SJCRH30 (cell line): ENCODE measurements around the gene PLA2G12B. TPM values are rescaled to one million over a fixed set of nuclear protein-coding genes. Genes with fewer than 3 reads are reported as not detected.

Experiments
- DNase-seq, 2 experiments: peaks; one replicate each; pipeline ENCODE4 v3.0.0-alpha.2; 2015 to 2020
- H3K27ac ChIP-seq: fragments of 250-450 bp; sonication (Bioruptor Pico); 2 replicates; pipeline ENCODE4 v1.5.1; 2020; ENCODE audit warnings: mild to moderate bottlenecking, moderate library complexity
- H3K27me3 ChIP-seq: fragments of 250-450 bp; sonication (Bioruptor Pico); 2 replicates; pipeline ENCODE4 v1.5.1; 2020; ENCODE audit warnings: mild to moderate bottlenecking, moderate library complexity
- H3K36me3 ChIP-seq: fragments of 250-450 bp; sonication (Bioruptor Pico); 2 replicates; pipeline ENCODE4 v1.5.1; 2020; ENCODE audit warnings: mild to moderate bottlenecking, moderate library complexity
- H3K4me1 ChIP-seq: fragments of 250-450 bp; sonication (Bioruptor Pico); 2 replicates; pipeline ENCODE4 v1.5.1; 2020; ENCODE audit warnings: mild to moderate bottlenecking, moderate library complexity
- H3K4me3 ChIP-seq: fragments of 250-450 bp; sonication (Bioruptor Pico); 2 replicates; pipeline ENCODE4 v1.5.1; 2020; ENCODE audit warnings: mild to moderate bottlenecking, moderate library complexity
- H3K9me3 ChIP-seq: fragments of 250-450 bp; sonication (Bioruptor Pico); replicated peaks from 2 replicates; pipeline ENCODE4 v1.5.1; 2020; ENCODE audit warnings: mild to moderate bottlenecking, moderate library complexity
- total RNA-seq: library from RNA; depleted of rRNA; stranded (reverse); fragments of >200 nt; shearing (Covaris generic); gene quantifications from 2 replicates; pipeline ENCODE4 v1.2.3, GENCODE V29; 2014; rRNA removed

The PLA2G12B gene
- total RNA-seq, 1 experiment from 2014 or later, result not detected

DNA sequence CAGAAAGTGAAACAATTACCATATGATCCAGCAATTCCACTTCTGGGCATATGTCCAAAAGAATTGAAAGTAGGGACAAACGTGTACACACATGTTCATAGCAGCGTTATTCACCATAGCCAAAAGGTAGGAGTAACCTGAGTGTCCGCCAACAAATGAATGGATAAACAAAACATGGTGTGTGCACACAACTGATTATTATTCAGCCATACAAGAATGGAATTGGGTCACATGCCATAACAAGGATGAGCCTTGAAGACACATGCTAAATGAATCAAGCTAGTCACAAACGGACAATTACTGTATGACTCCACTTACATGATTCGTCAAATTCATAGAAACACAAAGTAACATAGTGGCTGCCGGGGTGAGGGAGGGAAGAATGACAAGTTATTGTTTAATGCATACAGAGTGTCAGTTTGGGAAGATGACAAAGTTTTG, 65.2 kb downstream of the PLA2G12B start:
- H3K27me3 ChIP-seq, result no peaks in the 10 kb centered on the region
- peaks cover 28% of the 10 kb centered on the region for H3K36me3 ChIP-seq
- H3K4me3 ChIP-seq, result no peak overlapping the region
- H3K4me1 ChIP-seq, result no peaks in the 10 kb centered on the region
- no peak for DNase-seq
- no peak overlapping the region for H3K27ac ChIP-seq
- no peaks in the 10 kb centered on the region for H3K9me3 ChIP-seq

GRCh38 chr10:72888151-72888638, 66.4 kb downstream of the PLA2G12B start:
- DNase-seq, result no peak
- H3K4me3 ChIP-seq, result no peak overlapping the region
- H3K27ac ChIP-seq, result no peak overlapping the region
- H3K9me3 ChIP-seq, result no peaks in the 10 kb centered on the region
- peaks cover 28% of the 10 kb centered on the region for H3K36me3 ChIP-seq
- no peaks in the 10 kb centered on the region for H3K27me3 ChIP-seq
- H3K4me1 ChIP-seq, result no peaks in the 10 kb centered on the region

- H3K9me3 ChIP-seq, result no peaks in the 10 kb centered on the region
- DNase-seq, result no peak
- no peaks in the 10 kb centered on the region for H3K27me3 ChIP-seq
- no peak overlapping the region for H3K4me3 ChIP-seq
- no peak overlapping the region for H3K27ac ChIP-seq
- H3K4me1 ChIP-seq, result no peaks in the 10 kb centered on the region
- H3K36me3 ChIP-seq, result peaks cover 28% of the 10 kb centered on the region
Measured at GRCh38 chr10:72887043-72887442, 67.6 kb downstream of the PLA2G12B start.

DNA sequence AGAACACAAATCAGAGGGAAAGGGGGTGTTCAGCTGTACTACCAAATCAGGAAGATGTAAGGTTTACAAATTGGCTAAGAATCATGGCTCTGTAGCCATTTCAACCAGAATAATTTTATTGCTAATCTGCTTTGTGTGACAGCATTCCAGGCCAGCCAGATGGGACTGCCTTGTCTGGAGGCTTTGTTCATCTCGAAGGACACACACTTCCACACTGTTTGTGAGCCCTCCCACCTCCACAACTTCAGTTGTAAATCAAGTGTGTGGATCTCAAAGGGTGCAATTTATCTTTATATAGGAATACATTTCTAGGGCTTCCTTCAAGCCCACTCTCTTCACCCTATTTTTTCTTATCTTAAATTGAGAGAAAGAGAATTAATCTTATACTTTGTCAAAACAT, 68.0 kb downstream of the PLA2G12B start:
- no peaks in the 10 kb centered on the region for H3K4me1 ChIP-seq
- peaks cover 28% of the 10 kb centered on the region for H3K36me3 ChIP-seq
- no peaks in the 10 kb centered on the region for H3K27me3 ChIP-seq
- no peak for DNase-seq
- H3K9me3 ChIP-seq, result no peaks in the 10 kb centered on the region
- no peak overlapping the region for H3K27ac ChIP-seq
- no peak overlapping the region for H3K4me3 ChIP-seq

DNA sequence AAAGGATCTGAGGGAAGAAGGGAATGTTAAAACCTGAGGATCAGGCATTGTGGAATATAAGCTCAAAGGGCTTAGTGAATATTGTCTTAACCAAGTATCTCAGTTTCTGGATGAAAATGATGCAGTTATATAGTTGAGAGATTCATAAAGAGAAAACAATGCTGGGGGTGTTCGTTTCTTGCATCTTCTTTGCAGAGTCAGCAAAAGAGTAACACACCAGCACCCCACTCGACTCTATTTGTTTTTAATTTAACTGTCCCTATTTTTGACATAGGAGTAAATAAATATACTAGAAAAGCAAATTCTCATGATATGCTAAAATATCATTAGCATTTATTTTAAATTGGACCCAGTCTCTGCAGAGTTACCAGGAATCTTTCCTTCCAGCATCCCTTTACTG, 68.7 kb downstream of the PLA2G12B start:
- no peak overlapping the region for H3K27ac ChIP-seq
- H3K4me1 ChIP-seq, result no peaks in the 10 kb centered on the region
- peaks cover 33% of the 10 kb centered on the region for H3K36me3 ChIP-seq
- no peaks in the 10 kb centered on the region for H3K27me3 ChIP-seq
- DNase-seq, result no peak
- H3K9me3 ChIP-seq, result no peaks in the 10 kb centered on the region
- H3K4me3 ChIP-seq, result no peak overlapping the region

Other genes with a start within 250 kb of the PLA2G12B start
- 0.08 and 0.13 TPM in 2 replicates for gene OIT3, start 61.1 kb downstream of the PLA2G12B start, total RNA-seq
- 78.0 and 82.4 TPM in 2 replicates for gene P4HA1, start 142.1 kb upstream of the PLA2G12B start, total RNA-seq
- 0.49 and 0.84 TPM in 2 replicates for gene NUDT13, start 155.6 kb upstream of the PLA2G12B start, total RNA-seq
- 47.9 and 48.0 TPM in 2 replicates for gene ECD, start 213.2 kb upstream of the PLA2G12B start, total RNA-seq
- gene FAM149B1, start 213.3 kb upstream of the PLA2G12B start, total RNA-seq, result 10.1 and 12.4 TPM in 2 replicates